ENCODE data around the gene ATP6V1B1.

DNA sequence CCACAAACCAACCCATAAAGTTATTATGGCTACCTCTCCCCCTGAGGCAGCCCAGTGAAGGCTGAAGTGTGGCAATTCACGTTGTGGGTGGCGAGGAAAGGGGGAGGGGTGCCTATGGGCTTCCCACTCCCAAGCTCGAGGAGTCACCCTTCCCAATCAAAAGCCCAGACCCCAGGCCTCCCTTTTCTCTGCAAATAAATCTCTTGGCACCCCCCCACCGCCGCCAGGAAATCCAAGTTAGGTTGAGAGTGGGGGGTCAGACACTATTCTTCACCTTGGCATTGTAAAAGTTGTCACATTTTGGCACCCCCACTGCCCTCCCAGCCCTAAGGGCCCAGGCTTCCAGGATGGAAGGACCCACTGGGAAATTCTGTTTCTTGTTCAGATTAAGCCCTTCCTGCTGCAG, 49.6 kb downstream of the ATP6V1B1 start:
- no peak for TF ChIP-seq CTCF (conservative IDR thresholded peaks at IDR 0.05; ENCODE audit: low read length)
- TF ChIP-seq EZH2phosphoT487 (IDR thresholded peaks at IDR 0.05; ENCODE audit: borderline replicate concordance), result no peak

Data from Loucy (cell line).